ENCODE data around the gene COL5A1.

- TF ChIP-seq RAD21 (IDR thresholded peaks at IDR 0.05; ENCODE audit: low read depth) (no peak), TAF1 (IDR thresholded peaks at IDR 0.05; ENCODE audit: low read depth) (no peak), MAX (IDR thresholded peaks at IDR 0.05) (no peak), CREB1 (IDR thresholded peaks at IDR 0.05; ENCODE audit: low read depth) (no peak), CEBPB (IDR thresholded peaks at IDR 0.05) (no peak), TEAD4 (IDR thresholded peaks at IDR 0.05) (no peak), EP300 (IDR thresholded peaks at IDR 0.05; ENCODE audit: borderline replicate concordance) (no peak), EGR1 (IDR thresholded peaks at IDR 0.05) (no peak), YY1 (IDR thresholded peaks at IDR 0.05; ENCODE audit: low read depth) (no peak)
Observed at GRCh38 chr9:134719331-134719730, 77.7 kb downstream of the COL5A1 start.

Measured in Ishikawa (cell line).